IPS-20b (cell line): Measurements from ENCODE around the gene CLIC6.

Source experiments
- H3K27ac ChIP-seq: one replicate; pipeline ENCODE4 v1.5.1; 2013; ENCODE audit warnings: low read length
- H3K27me3 ChIP-seq: 2 replicates; pipeline ENCODE4 v1.6.1; 2013; ENCODE audit warnings: mild to moderate bottlenecking, low read length, inconsistent platforms; ENCODE audit not compliant: insufficient read depth
- H3K36me3 ChIP-seq: 2 replicates; pipeline ENCODE4 v1.6.1; 2013; ENCODE audit warnings: low read depth, mild to moderate bottlenecking, inconsistent platforms, low read length, moderate library complexity; ENCODE audit not compliant: insufficient read depth
- H3K4me1 ChIP-seq: 2 replicates; pipeline ENCODE4 v1.6.1; 2013; ENCODE audit warnings: mild to moderate bottlenecking, control low read depth, inconsistent platforms, low read length, moderate library complexity; ENCODE audit not compliant: insufficient read depth
- H3K4me3 ChIP-seq: 2 replicates; pipeline ENCODE4 v1.5.1; 2013; ENCODE audit warnings: mild to moderate bottlenecking, low read length, inconsistent platforms
- H3K9ac ChIP-seq: 2 replicates; pipeline ENCODE4 v1.6.1; 2013; ENCODE audit warnings: low read depth, mild to moderate bottlenecking, inconsistent platforms, low read length, moderate library complexity
- H3K9me3 ChIP-seq: 2 replicates; pipeline ENCODE4 v1.6.1; 2013; ENCODE audit warnings: mild to moderate bottlenecking, low read depth, low read length, inconsistent platforms; ENCODE audit not compliant: insufficient read depth

Gene CLIC6

GRCh38 chr21:34696121-34696520 lies 27.3 kb downstream of the CLIC6 start:
- Histone ChIP-seq H3K9me3 (no peaks in the 10 kb centered on the region; the same call in 1 of the 2 replicates), H3K9ac (no peak overlapping the region), H3K4me1 (peaks cover 17% of the 10 kb centered on the region), H3K36me3 (no peaks in the 10 kb centered on the region), H3K27me3 (no peaks in the 10 kb centered on the region), H3K27ac (no peak overlapping the region), H3K4me3 (no peak overlapping the region)

GRCh38 chr21:34697826-34698225 lies 29.0 kb downstream of the CLIC6 start:
- no peak overlapping the region for H3K27ac ChIP-seq
- H3K36me3 ChIP-seq: no peaks in the 10 kb centered on the region
- no peak overlapping the region for H3K4me3 ChIP-seq
- no peaks in the 10 kb centered on the region; the same call in 1 of the 2 replicates for H3K9me3 ChIP-seq
- H3K27me3 ChIP-seq: no peaks in the 10 kb centered on the region
- H3K9ac ChIP-seq: no peak overlapping the region
- H3K4me1 ChIP-seq: peaks cover 13% of the 10 kb centered on the region

GRCh38 chr21:34698270-34699015 lies 29.6 kb downstream of the CLIC6 start:
- Histone ChIP-seq H3K4me3 (no peak overlapping the region), H3K27ac (no peak overlapping the region), H3K36me3 (no peaks in the 10 kb centered on the region), H3K9me3 (no peaks in the 10 kb centered on the region; the same call in 1 of the 2 replicates), H3K4me1 (peaks cover 11% of the 10 kb centered on the region), H3K27me3 (no peaks in the 10 kb centered on the region), H3K9ac (no peak overlapping the region)

GRCh38 chr21:34700605-34701004 lies 31.8 kb downstream of the CLIC6 start:
- H3K27ac ChIP-seq: no peak overlapping the region
- no peak overlapping the region for H3K4me3 ChIP-seq
- no peaks in the 10 kb centered on the region for H3K27me3 ChIP-seq
- H3K36me3 ChIP-seq: no peaks in the 10 kb centered on the region
- H3K9me3 ChIP-seq: no peaks in the 10 kb centered on the region
- peaks cover 11% of the 10 kb centered on the region for H3K4me1 ChIP-seq
- no peak overlapping the region for H3K9ac ChIP-seq

- Histone ChIP-seq H3K27me3 (no peaks in the 10 kb centered on the region), H3K27ac (no peak overlapping the region), H3K36me3 (no peaks in the 10 kb centered on the region), H3K4me1 (peaks cover 11% of the 10 kb centered on the region), H3K4me3 (no peak overlapping the region), H3K9me3 (no peaks in the 10 kb centered on the region), H3K9ac (no peak overlapping the region)
Measured at GRCh38 chr21:34701726-34702125, 32.9 kb downstream of the CLIC6 start.

- H3K4me1 ChIP-seq: peaks cover 11% of the 10 kb centered on the region
- H3K9me3 ChIP-seq: no peaks in the 10 kb centered on the region
- no peak overlapping the region for H3K27ac ChIP-seq
- H3K4me3 ChIP-seq: no peak overlapping the region
- no peaks in the 10 kb centered on the region for H3K27me3 ChIP-seq
- no peaks in the 10 kb centered on the region for H3K36me3 ChIP-seq
- no peak overlapping the region for H3K9ac ChIP-seq
Measured at GRCh38 chr21:34702341-34703170, 33.8 kb downstream of the CLIC6 start.

GRCh38 chr21:34703571-34703970 lies 34.8 kb downstream of the CLIC6 start:
- H3K9ac ChIP-seq: no peak overlapping the region
- H3K9me3 ChIP-seq: no peaks in the 10 kb centered on the region
- no peaks in the 10 kb centered on the region for H3K36me3 ChIP-seq
- no peak overlapping the region for H3K4me3 ChIP-seq
- H3K4me1 ChIP-seq: peaks cover 4% of the 10 kb centered on the region
- H3K27ac ChIP-seq: no peak overlapping the region
- H3K27me3 ChIP-seq: no peaks in the 10 kb centered on the region

GRCh38 chr21:34704119-34704518 lies 35.3 kb downstream of the CLIC6 start:
- no peaks in the 10 kb centered on the region for H3K27me3 ChIP-seq
- H3K36me3 ChIP-seq: no peaks in the 10 kb centered on the region
- no peaks in the 10 kb centered on the region for H3K9me3 ChIP-seq
- H3K9ac ChIP-seq: no peak overlapping the region
- H3K27ac ChIP-seq: no peak overlapping the region
- H3K4me3 ChIP-seq: no peak overlapping the region
- H3K4me1 ChIP-seq: no peaks in the 10 kb centered on the region; the same call in 1 of the 2 replicates

- no peaks in the 10 kb centered on the region for H3K27me3 ChIP-seq
- no peaks in the 10 kb centered on the region for H3K4me1 ChIP-seq
- H3K36me3 ChIP-seq: no peaks in the 10 kb centered on the region
- no peak overlapping the region for H3K4me3 ChIP-seq
- H3K27ac ChIP-seq: no peak overlapping the region
- H3K9ac ChIP-seq: no peak overlapping the region
- H3K9me3 ChIP-seq: no peaks in the 10 kb centered on the region
Measured at GRCh38 chr21:34705011-34705410, 36.2 kb downstream of the CLIC6 start.

- Histone ChIP-seq H3K9me3 (no peaks in the 10 kb centered on the region), H3K36me3 (no peaks in the 10 kb centered on the region), H3K27me3 (no peaks in the 10 kb centered on the region), H3K4me3 (no peak overlapping the region), H3K9ac (no peak overlapping the region), H3K4me1 (no peaks in the 10 kb centered on the region), H3K27ac (no peak overlapping the region)
Measured at GRCh38 chr21:34706337-34706736, 37.5 kb downstream of the CLIC6 start.

- Histone ChIP-seq H3K9me3 (no peaks in the 10 kb centered on the region), H3K27me3 (no peaks in the 10 kb centered on the region), H3K27ac (no peak overlapping the region), H3K4me3 (no peak overlapping the region), H3K36me3 (no peaks in the 10 kb centered on the region), H3K9ac (no peak overlapping the region), H3K4me1 (no peaks in the 10 kb centered on the region)
Measured at GRCh38 chr21:34707876-34708325, 39.1 kb downstream of the CLIC6 start.

GRCh38 chr21:34713621-34714020 lies 44.8 kb downstream of the CLIC6 start:
- Histone ChIP-seq H3K4me3 (no peak overlapping the region), H3K27me3 (no peaks in the 10 kb centered on the region), H3K27ac (no peak overlapping the region), H3K9me3 (no peaks in the 10 kb centered on the region), H3K4me1 (no peaks in the 10 kb centered on the region), H3K36me3 (no peaks in the 10 kb centered on the region), H3K9ac (no peak overlapping the region)
